ENCODE measurements around the gene TRIM65. TPM values are rescaled to one million over a fixed set of nuclear protein-coding genes. Genes with fewer than 3 reads are reported as not detected.
"Not testable (repeated sequence)": the region's sequence is repeated elsewhere in the genome, so short reads cannot be mapped to it uniquely, and the experiment has no call there.

TRIM65 gene
- total RNA-seq, 4 donors from 2014 or later = 16.5 to 26.1 (median 22.3) TPM

DNA sequence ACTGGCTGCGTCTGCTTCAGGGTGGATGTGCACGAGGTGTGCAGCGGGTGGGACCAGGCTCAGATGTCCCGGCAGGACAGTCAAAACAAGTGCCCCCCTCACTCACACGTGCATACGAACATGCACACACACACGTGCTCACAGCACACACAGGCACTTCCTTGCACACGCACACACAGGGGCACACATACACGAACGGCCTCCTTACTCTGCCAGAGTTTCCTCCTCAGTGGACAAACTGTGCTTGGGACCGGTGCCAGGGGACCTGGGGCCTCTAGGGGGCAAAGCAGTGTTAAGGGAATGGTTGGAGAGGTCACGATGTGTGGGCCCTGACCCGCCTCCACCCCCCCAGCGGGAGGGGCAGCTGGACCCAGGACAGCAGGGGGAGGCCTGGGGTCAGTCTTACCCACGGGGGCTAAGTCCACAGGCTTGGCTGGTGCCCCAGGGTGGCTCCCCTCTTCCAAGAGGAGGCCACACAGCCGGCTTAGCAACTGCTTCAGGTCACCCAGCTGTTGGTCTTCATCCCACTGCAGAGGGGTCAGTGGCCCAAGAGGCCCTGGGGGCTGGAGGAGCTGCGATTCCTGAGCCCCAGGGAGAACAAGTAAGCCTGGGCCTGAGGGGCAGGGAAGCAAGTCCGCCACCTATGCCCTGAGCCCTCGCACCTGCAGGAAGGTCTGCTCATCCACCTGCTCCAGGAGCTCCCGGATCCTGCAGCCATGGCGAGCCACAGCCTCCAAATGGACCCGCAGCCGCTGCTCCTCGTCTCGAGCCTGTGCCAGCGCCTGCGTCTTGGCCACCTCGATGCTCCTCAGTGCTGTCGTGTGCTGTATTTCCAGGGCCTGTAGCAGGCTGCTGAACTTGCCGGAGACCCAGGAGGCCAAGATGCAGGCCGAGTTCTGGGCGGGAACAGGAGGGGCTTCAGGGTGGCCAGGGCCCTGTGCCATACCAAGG lies 4.9 kb downstream of the TRIM65 start:
- Histone ChIP-seq H3K4me3 (no peak overlapping the region), H3K27me3 (no peaks in the 10 kb centered on the region), H3K9me3 (no peaks in the 10 kb centered on the region), H3K27ac (no peak overlapping the region), H3K36me3 (peaks cover 0 to 12% of the 10 kb centered on the region in 2 donors), H3K4me1 (peaks cover 10 to 21% of the 10 kb centered on the region in 2 donors)
- in situ Hi-C loops (cut with MboI; ENCODE audit: low sequenced_read_pairs in 4 of 4) = loop anchor here in 1 of 4 donors (25.0 kb wide), 1 partner anchor 130 kb away; the partner anchor contains the start of gene GALK1
- no peak for ATAC-seq
- intact Hi-C loops (cut with DNase I; ENCODE audit: low total_unique reads) = no loop called here
- TF ChIP-seq POLR2A (IDR thresholded peaks at IDR 0.05) (no peak), CTCF (IDR thresholded peaks at IDR 0.05 in 4 of 5, conservative IDR thresholded peaks at IDR 0.05 in 1 of 5) (no peak)
- no peak for DNase-seq

DNA sequence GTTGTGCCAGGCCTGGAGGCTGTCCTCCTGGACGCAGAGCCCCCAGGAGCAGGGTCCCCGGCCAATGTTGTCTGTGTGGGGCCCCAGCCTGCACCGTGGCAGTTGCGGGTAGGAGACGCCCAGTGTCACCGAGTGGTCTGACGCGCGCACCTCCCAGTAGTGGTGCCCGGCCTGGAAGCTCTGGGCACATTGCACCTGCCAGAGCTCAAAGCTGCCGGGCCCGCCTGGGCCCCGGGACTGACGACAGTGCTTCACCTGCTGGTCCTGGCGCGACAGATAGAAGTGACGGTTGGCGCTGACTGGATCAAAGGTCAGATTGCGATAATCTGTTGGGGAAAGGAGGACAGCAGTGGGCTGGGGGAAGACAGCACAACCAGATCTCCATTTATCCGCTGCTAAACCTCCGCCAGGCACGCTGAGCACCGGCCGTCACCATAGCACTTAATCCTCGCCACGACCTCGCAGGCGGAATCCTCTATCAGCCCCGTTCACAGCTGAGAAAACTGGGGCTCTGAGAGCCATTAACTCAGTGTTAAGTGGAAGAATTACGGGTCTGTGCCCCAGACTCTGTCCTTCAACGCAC lies 5.6 kb downstream of the TRIM65 start:
- H3K27me3 ChIP-seq = no peaks in the 10 kb centered on the region
- no peak overlapping the region for H3K4me3 ChIP-seq
- peaks cover 0 to 12% of the 10 kb centered on the region in 2 donors for H3K36me3 ChIP-seq
- H3K27ac ChIP-seq = no peak overlapping the region
- DNase-seq (no peak), ATAC-seq (no peak)
- TF ChIP-seq CTCF (IDR thresholded peaks at IDR 0.05 in 4 of 5, conservative IDR thresholded peaks at IDR 0.05 in 1 of 5) = no peak
- no peak for TF ChIP-seq POLR2A (IDR thresholded peaks at IDR 0.05)
- H3K4me1 ChIP-seq = peaks cover 10 to 21% of the 10 kb centered on the region in 2 donors
- H3K9me3 ChIP-seq = no peaks in the 10 kb centered on the region
- intact Hi-C loops (cut with DNase I; ENCODE audit: low total_unique reads) (no loop called here), in situ Hi-C loops (cut with MboI; ENCODE audit: low sequenced_read_pairs in 4 of 4) (loop anchor here in 1 of 4 donors (25.0 kb wide), 1 partner anchor 129 kb away; the partner anchor contains the start of gene GALK1)

DNA sequence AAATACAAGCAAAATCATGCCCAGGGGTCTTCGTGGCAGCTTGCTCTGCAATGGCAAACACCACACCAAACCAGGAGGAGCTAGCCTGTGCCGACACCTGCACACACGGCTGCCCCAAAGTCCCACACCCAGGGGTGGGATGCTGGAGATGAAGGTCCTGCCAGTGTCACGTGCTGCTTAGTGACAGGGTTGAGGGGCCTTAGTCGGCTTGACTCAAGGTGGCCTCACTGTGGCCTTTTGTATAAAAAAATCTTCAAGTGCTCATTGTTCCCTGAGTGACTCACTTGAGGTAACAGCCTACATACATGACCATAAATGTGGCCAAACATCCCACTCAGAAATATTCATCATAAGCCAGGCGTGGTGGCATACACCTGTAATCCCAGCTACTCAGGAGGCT lies 7.3 kb downstream of the TRIM65 start:
- H3K27me3 ChIP-seq = no peaks in the 10 kb centered on the region
- intact Hi-C loops (cut with DNase I; ENCODE audit: low total_unique reads) (no loop called here), in situ Hi-C loops (cut with MboI; ENCODE audit: low sequenced_read_pairs in 4 of 4) (loop anchor here in 1 of 4 donors (25.0 kb wide), 1 partner anchor 127 kb away; the partner anchor contains the start of gene GALK1)
- no peak overlapping the region for H3K4me3 ChIP-seq
- DNase-seq (no peak), ATAC-seq (no peak)
- peaks cover 0 to 5% of the 10 kb centered on the region in 2 donors for H3K4me1 ChIP-seq
- no peaks in the 10 kb centered on the region for H3K9me3 ChIP-seq
- peaks cover 0 to 12% of the 10 kb centered on the region in 2 donors for H3K36me3 ChIP-seq
- H3K27ac ChIP-seq = no peak overlapping the region
- no peak for TF ChIP-seq CTCF (IDR thresholded peaks at IDR 0.05 in 4 of 5, conservative IDR thresholded peaks at IDR 0.05 in 1 of 5)
- TF ChIP-seq POLR2A (IDR thresholded peaks at IDR 0.05) = no peak

GRCh38 chr17:75888484-75888883 lies 8.3 kb downstream of the TRIM65 start:
- DNase-seq = no peak
- intact Hi-C loops (cut with DNase I; ENCODE audit: low total_unique reads) = no loop called here
- peaks cover 0 to 12% of the 10 kb centered on the region in 2 donors for H3K36me3 ChIP-seq

GRCh38 chr17:75885860-75886259 lies 10.9 kb downstream of the TRIM65 start:
- ATAC-seq; DNase-seq; H3K4me3 ChIP-seq; H3K4me1 ChIP-seq; H3K36me3 ChIP-seq; H3K27me3 ChIP-seq; H3K9me3 ChIP-seq; intact Hi-C loops (cut with DNase I; ENCODE audit: low total_unique reads); H3K27ac ChIP-seq: not testable (repeated sequence)
- in situ Hi-C loops (cut with MboI; ENCODE audit: low sequenced_read_pairs in 4 of 4) = loop anchor here in 1 of 4 donors (25.0 kb wide), 1 partner anchor 124 kb away; the partner anchor contains the start of gene GALK1

More at GRCh38 chr17:75888484-75888883, 8.3 kb downstream of the TRIM65 start:
- H3K9me3 ChIP-seq = no peaks in the 10 kb centered on the region
- no peak for ATAC-seq
- TF ChIP-seq POLR2A (IDR thresholded peaks at IDR 0.05) = no peak
- no peak for TF ChIP-seq CTCF (IDR thresholded peaks at IDR 0.05 in 4 of 5, conservative IDR thresholded peaks at IDR 0.05 in 1 of 5)
- H3K4me1 ChIP-seq = no peaks in the 10 kb centered on the region
- in situ Hi-C loops (cut with MboI; ENCODE audit: low sequenced_read_pairs in 4 of 4) = loop anchor here in 1 of 4 donors (25.0 kb wide), 1 partner anchor 126 kb away; the partner anchor contains the start of gene GALK1
- no peaks in the 10 kb centered on the region for H3K27me3 ChIP-seq
- H3K27ac ChIP-seq = no peak overlapping the region
- no peak overlapping the region for H3K4me3 ChIP-seq
